SU-DHL-6 (cell line): ENCODE measurements around the gene EFCAB9.

Experiments used
- H2AFZ ChIP-seq: fragments of 200-600 bp; sonication (generic); 2 replicates; pipeline ENCODE4 v1.6.1; 2014; ENCODE audit warnings: low read depth, mild to moderate bottlenecking, moderate library complexity, mixed read lengths, antibody characterized with exemption, low read length; ENCODE audit not compliant: severe bottlenecking
- H3F3A ChIP-seq: fragments of 200-600 bp; shearing (Covaris generic); 2 replicates; pipeline ENCODE4 v1.6.0; 2016; ENCODE audit warnings: antibody characterized with exemption, mild to moderate bottlenecking; ENCODE audit not compliant: insufficient read depth
- H3K27ac ChIP-seq: fragments of 200-600 bp; sonication (generic); 2 replicates; pipeline ENCODE4 v1.5.1; 2016; ENCODE audit warnings: low read depth, mild to moderate bottlenecking, low read length, moderate library complexity, mixed read lengths
- H3K27me3 ChIP-seq: fragments of 200-600 bp; sonication (generic), shearing (Covaris generic); 2 replicates; pipeline ENCODE4 v1.6.0; 2014; ENCODE audit warnings: mild to moderate bottlenecking, low read length
- H3K36me3 ChIP-seq: fragments of 200-600 bp; sonication (generic); 2 replicates; pipeline ENCODE4 v1.6.1; 2014; ENCODE audit warnings: mild to moderate bottlenecking, low read length, mixed read lengths
- H3K4me2 ChIP-seq: fragments of 300-600, 200-600 bp; shearing (Covaris generic), sonication (generic); 2 replicates; pipeline ENCODE4 v1.6.0; 2014; ENCODE audit warnings: low read length, low read depth, mild to moderate bottlenecking; ENCODE audit not compliant: poor library complexity, severe bottlenecking
- H3K4me3 ChIP-seq: fragments of 200-600 bp; sonication (generic); 2 replicates; pipeline ENCODE4 v1.5.1; 2014; ENCODE audit warnings: antibody characterized with exemption, low read length, mild to moderate bottlenecking, mixed read lengths; ENCODE audit not compliant: insufficient read depth, poor library complexity, severe bottlenecking
- H3K79me2 ChIP-seq: fragments of 200-600 bp; sonication (generic); 2 replicates; pipeline ENCODE4 v1.6.1; 2014; ENCODE audit warnings: mild to moderate bottlenecking, low read length, moderate library complexity; ENCODE audit not compliant: insufficient read depth
- H3K9ac ChIP-seq: fragments of 200-600 bp; sonication (generic); 2 replicates; pipeline ENCODE4 v1.7.0; 2014; ENCODE audit warnings: mild to moderate bottlenecking, low read length
- H3K9me2 ChIP-seq: fragments of 200-600 bp; sonication (generic); replicated peaks from 2 replicates; pipeline ENCODE4 v1.6.1; 2014; ENCODE audit warnings: low read length; ENCODE audit not compliant: insufficient read depth
- H3K9me3 ChIP-seq: fragments of 200-600 bp; sonication (generic); 2 replicates; pipeline ENCODE4 v1.6.1; 2014; ENCODE audit warnings: low read length, mixed read lengths; ENCODE audit not compliant: insufficient read depth
- H4K20me1 ChIP-seq: fragments of 200-600 bp; sonication (generic); 2 replicates; pipeline ENCODE4 v1.6.1; 2014; ENCODE audit warnings: low read depth, mild to moderate bottlenecking, antibody characterized with exemption, low read length, moderate library complexity, mixed read lengths
- CTCF ChIP-seq: fragments of 200-600 bp; sonication (generic); IDR thresholded peaks from one replicate; pipeline ENCODE4 v1.5.1; 2017; ENCODE audit warnings: antibody characterized with exemption, mild to moderate bottlenecking, low read length, moderate library complexity; ENCODE audit not compliant: insufficient read depth, poor library complexity, severe bottlenecking
- EZH2phosphoT487 ChIP-seq: fragments of 200-600 bp; sonication (generic), shearing (Covaris generic); conservative IDR thresholded peaks from 2 replicates; pipeline ENCODE4 v1.6.1; 2018; ENCODE audit warnings: mild to moderate bottlenecking, antibody characterized with exemption, low read length, moderate library complexity, mixed read lengths

The EFCAB9 gene

GRCh38 chr5:172159016-172159415 lies 35.0 kb upstream of the EFCAB9 start:
- peaks cover 5% of the 10 kb centered on the region; the same call in 1 of the 2 replicates for H3K36me3 ChIP-seq
- H3F3A ChIP-seq: 0 out of 2 replicates have a peak, but pooled peaks cover 5% of the 10 kb centered on the region
- H4K20me1 ChIP-seq: no peaks in the 10 kb centered on the region
- H3K4me2 ChIP-seq: no peak overlapping the region
- no peaks in the 10 kb centered on the region for H3K9me2 ChIP-seq
- no peak overlapping the region for H3K4me3 ChIP-seq
- no peaks in the 10 kb centered on the region for H3K27me3 ChIP-seq
- H3K79me2 ChIP-seq: peaks cover 62% of the 10 kb centered on the region
- no peak for TF ChIP-seq EZH2phosphoT487
- TF ChIP-seq CTCF: no peak
- H3K27ac ChIP-seq: no peak overlapping the region
- H2AFZ ChIP-seq: no peak overlapping the region
- H3K9me3 ChIP-seq: no peaks in the 10 kb centered on the region
- H3K9ac ChIP-seq: no peak overlapping the region

GRCh38 chr5:172160506-172160905 lies 33.5 kb upstream of the EFCAB9 start:
- Histone ChIP-seq H3K27ac (no peak overlapping the region), H3K36me3 (peaks cover 5% of the 10 kb centered on the region; the same call in 1 of the 2 replicates), H3K9me3 (no peaks in the 10 kb centered on the region), H3K79me2 (peaks cover 69% of the 10 kb centered on the region), H3F3A (0 out of 2 replicates have a peak, but pooled peaks cover 5% of the 10 kb centered on the region), H3K9ac (no peak overlapping the region), H3K4me2 (no peak overlapping the region), H3K9me2 (no peaks in the 10 kb centered on the region), H3K27me3 (no peaks in the 10 kb centered on the region), H2AFZ (no peak overlapping the region), H3K4me3 (no peak overlapping the region), H4K20me1 (no peaks in the 10 kb centered on the region)
- no peak for TF ChIP-seq EZH2phosphoT487
- TF ChIP-seq CTCF: no peak

- Histone ChIP-seq H2AFZ (no peak overlapping the region), H3K79me2 (peaks cover 78% of the 10 kb centered on the region), H4K20me1 (no peaks in the 10 kb centered on the region), H3K36me3 (no peaks in the 10 kb centered on the region), H3F3A (0 out of 2 replicates have a peak, but pooled peaks cover 5% of the 10 kb centered on the region), H3K9me2 (no peaks in the 10 kb centered on the region), H3K27ac (no peak overlapping the region), H3K9ac (no peak overlapping the region), H3K4me2 (no peak overlapping the region), H3K9me3 (no peaks in the 10 kb centered on the region), H3K4me3 (no peak overlapping the region), H3K27me3 (no peaks in the 10 kb centered on the region)
- TF ChIP-seq CTCF: no peak
- TF ChIP-seq EZH2phosphoT487: no peak
These were observed 31.5 kb upstream of the EFCAB9 start for GRCh38 chr5:172162323-172162986.
